GM19193 (cell line): ENCODE data around the gene AGBL1.

Source experiments
- POLR2A ChIP-seq: IDR thresholded peaks from 4 replicates; pipeline ENCODE4 v1.6.1; 2011; ENCODE audit not compliant: insufficient read depth, insufficient read length; ENCODE audit errors: extremely low read depth

The AGBL1 gene

DNA sequence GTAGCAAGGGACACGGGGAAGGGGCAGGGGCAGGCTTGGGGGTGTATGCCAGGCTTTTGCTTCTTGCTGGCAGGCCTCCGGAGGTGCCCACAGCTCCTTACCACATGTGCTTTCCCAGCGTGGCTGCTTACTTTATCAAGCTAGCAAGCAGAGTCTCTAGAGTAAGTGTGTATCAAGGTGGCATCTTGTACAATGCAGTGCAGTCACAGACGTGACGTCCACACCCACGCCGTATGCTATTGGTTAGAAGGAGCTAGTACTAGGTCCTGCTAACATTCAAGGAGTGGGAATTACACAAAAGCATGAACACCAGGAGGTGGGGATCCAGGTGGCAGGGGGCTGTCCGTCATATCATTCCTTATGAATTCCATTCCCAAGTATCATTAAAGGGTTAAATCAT is 15.3 kb upstream of the AGBL1 start:
- no peak for TF ChIP-seq POLR2A

DNA sequence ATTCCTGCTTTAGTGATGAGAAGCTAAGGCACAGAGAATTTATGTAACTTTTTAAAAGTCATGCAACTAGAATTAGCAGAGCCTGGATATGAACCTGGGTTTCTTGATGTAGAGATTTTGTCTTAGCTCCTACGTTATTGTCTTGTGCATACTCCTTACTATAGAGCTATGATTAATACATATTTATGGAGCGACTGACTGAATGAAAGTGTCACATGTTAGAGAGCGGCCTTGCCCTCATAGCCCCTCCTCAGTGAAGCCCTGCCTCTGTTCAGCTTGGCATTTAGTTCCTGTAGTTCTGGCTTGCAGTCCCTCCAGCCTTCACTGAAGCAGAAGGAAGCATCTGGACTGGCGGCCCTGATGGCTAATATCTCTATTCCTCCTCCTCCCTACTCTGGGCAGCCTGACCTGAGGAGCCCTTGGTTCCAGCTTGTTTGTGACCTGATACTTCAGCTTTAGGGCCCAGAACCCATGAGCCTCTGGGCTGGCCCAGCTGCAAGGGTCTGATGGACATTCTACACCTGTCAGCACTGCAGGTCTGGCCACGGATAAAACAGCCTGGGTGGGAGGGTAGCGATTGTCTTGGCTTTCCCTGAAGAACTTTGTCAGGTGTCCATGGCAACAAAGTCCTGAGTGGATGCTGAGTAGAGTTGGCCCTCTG is 13.4 kb upstream of the AGBL1 start:
- no peak for TF ChIP-seq POLR2A

DNA sequence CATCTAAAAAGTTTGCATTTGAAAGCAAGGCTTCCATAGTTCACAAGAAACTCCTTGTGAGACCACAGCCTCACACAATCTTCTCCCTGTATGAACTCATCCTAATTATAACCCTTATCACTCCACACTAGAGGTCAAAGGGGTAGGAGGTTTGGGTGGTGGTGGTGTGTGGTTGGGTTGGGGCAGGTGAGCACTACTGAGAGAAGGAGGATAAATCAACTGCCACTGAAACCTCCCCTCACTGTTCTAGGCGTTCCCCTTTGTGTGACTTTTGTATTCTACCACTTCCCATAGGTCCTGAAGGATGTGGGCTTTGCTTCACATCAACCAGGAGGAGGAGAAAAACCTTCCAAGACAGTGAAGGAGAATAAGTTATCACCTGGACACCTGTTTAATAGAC is 6.4 kb upstream of the AGBL1 start:
- no peak for TF ChIP-seq POLR2A

DNA sequence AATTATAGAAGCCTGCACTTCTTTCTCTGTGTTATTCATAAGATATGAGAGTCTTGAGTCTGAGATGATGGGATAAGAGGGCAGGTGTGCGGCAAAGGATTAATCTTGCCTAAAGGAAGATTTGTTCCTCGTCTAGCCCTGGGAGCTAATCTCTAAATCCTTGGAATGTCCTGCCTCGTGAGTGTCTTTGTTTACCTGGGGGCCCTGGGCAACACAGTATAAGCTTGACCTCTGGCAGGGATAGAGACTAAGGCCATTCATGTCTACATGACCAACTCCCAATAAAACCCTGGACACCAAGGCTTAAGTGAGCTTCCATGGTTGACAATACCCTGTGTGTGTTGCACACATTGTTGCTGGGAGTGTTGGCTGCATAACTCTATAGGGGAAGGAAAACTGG is 3.2 kb upstream of the AGBL1 start:
- no peak for TF ChIP-seq POLR2A

DNA sequence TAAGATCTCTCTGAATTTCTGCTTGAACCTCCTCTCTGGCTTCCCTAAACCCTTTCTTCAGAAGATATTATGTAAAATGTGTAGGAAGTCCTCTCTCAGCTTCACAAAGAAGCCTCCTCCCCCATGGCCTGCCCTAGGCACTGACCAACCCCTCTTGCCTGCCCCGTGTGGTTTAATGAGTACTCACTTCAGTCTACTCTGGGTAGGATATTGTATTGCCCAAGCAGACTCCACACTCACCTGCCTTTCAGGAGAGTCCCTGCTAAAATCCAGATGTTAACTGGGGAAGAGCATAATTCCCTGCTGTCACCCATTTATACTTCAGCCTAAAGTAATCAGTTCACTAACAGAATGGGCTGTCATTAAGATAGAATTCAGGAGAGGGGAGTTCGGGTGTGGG is 2.6 kb upstream of the AGBL1 start:
- no peak for TF ChIP-seq POLR2A

DNA sequence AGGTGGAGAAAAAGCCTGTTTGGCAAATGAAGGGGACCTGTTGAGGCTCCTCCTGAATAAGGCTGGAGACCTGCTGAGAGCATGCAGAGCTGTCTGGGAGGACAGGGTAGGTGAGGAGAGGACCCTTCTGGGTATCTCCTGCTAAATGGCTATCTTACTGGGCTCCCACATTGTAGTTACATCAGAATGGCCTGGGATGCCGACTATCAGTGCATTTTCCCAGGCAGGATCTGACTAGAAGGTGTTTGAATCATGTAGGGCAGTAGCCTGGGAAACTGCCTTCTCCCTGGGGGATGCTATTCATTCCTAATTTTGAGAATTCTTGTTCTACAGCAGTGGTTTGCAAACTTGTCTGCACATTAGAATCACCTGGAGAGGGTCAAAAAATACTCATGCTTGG is 631 bp downstream of the AGBL1 start:
- no peak for TF ChIP-seq POLR2A

DNA sequence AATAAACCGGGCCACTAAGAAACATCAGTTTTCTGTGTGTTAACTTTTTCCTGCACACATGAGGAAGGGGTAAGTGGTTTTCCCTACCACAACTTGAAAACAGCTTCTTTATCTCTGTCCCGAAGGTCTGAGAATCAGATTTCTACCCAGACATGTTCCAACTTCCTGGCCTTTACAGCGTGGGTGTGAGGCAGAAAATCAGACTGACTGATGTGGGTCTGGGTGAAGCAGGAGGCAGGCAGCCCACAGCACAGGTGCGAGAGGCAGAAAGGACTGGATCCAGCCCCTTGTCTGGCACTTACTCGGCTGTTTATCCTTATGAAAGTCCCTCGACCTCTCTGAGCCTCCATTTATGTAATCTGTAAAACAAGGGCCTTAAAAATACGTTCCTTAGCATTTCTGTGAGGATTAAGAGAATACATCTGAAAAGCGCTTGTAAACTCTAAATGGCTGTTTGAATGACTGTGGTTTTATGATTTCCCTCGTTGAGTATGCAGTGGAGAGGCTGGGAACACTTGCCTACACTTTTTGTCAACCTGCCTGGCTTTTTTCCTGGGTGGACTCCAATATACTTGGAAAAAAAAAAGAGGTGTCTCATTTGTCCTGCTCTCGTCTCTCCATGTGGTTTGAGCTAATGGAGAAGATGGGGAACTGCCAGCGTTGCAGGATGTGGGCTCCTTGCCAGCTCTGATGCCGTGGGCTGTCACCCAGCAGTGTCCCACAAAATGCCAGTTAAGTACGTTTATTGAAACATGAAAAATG is 3.1 kb downstream of the AGBL1 start:
- no peak for TF ChIP-seq POLR2A

DNA sequence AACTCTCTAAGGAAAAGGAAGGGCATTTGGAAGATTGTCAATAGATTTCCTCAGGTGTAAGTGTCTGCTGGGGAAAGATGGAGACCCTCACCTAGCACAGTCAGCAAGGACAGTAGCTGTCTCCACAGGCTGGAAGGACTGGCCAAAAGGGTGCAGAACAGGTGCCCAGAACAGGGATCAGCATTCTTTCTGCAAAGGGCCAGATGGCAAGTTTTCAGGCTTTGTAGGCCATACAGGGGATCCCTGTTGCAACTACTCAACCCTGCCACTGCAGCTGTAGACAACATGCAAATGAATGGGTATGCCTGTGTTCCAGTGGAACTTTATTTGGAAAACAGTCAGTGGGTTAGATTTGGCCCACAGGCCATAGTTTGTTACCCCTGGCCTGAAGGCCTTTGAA is 8.1 kb downstream of the AGBL1 start:
- TF ChIP-seq POLR2A = no peak

DNA sequence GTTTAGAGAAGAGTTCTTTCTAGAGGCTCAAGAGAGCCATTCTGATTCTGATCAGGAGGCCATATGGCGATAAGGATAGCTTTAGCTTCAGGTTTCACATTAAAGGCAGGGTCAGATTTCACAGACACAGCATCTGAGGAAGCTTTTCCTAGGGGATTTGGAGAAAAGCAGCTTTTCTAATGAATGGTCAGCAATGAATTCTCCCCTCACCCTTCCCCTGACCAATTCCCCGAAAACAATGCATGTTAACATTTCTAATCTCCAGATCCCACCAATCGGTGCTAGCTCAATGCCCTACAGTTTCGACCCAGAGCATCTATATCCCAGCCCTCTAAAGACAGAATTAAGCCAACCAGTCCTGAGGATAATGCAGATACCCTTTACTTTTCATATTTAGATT is 9.8 kb downstream of the AGBL1 start:
- no peak for TF ChIP-seq POLR2A

DNA sequence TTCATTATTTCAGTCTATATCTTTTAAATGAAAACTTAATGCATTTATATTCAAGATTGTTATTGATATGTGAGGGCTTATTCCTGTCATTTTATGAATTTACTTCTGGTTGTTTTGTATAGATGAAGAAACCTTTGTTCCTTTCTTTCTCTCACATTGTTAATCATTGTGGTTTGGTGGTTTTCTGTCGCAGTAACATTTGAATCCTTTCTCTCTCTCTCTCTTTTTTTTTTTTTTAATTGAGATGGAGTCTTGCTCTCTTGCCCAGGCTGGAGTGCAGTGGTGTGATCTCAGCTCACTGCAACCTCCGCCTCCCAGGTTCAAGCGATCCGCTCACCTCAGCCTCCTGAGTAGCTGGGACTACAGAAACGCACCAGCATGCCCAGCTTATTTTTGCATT is 22.1 kb downstream of the AGBL1 start:
- TF ChIP-seq POLR2A = no peak

DNA sequence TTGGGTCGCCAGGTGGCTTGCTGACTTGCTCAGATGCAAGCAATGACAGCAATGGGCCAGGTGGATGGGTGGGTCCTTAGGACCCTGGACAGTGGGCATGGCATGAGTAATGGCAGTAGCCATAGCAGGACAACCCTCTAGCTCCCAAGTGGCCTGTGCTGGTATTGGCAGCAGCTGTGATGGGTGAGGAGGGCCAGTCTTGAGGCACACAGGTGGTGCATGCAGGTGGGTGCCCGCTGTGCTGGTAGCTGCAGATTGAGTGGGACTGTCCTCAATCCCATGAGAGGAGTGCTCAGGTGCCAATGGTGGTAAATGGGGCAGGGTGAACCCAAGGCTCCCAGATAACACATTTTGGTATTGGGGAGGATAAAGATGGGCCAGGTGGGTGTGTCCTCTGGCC is 24.2 kb downstream of the AGBL1 start:
- no peak for TF ChIP-seq POLR2A

DNA sequence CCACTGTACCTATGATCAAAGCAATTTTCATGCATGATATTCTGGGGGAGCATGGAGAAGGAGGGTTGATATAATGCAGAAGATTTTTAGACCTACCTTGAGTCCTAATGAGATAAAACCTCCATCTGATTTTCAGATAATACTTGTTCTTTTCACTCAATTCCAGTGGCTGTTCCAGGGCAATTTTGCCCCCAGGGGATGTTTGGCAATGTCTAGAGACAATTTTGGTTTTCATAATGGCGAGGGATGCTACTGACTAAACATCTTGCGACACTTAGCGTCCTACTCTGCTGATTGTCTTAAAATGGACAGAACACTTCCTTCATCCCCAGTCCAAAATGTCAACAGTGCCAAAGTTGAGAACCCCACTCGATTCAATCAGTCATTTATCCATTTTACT is 26.6 kb downstream of the AGBL1 start:
- no peak for TF ChIP-seq POLR2A

DNA sequence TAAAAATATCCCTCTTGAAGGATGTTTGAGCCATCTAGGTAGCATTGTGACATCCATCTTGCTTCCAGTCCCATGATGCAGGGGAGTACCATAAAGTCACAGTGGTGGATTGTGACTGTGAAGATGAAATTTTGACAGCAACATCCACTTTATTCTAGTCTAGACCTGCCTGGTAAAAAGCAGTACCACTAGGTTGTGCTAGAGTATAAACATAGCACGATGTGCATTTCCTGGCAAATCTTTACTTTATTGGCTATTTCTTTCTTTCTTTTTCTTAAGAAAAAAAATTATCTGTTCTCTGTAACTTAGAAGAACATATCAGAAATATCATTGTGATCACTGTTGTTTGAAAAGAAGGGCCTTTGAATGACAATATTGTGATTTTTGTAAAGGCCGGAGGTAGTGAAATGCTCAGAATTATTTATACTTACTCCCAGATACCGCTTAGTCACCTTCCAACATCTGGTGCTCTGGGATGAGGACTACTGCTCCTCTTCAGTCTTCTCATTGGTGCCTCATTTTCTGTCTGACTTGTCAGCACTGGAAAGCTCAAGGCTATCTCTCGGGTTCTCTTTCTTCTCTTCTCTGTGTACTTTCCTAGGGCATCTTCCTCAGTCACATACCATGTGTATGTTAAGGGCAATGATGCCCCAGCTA is 35.6 kb downstream of the AGBL1 start:
- TF ChIP-seq POLR2A = no peak

DNA sequence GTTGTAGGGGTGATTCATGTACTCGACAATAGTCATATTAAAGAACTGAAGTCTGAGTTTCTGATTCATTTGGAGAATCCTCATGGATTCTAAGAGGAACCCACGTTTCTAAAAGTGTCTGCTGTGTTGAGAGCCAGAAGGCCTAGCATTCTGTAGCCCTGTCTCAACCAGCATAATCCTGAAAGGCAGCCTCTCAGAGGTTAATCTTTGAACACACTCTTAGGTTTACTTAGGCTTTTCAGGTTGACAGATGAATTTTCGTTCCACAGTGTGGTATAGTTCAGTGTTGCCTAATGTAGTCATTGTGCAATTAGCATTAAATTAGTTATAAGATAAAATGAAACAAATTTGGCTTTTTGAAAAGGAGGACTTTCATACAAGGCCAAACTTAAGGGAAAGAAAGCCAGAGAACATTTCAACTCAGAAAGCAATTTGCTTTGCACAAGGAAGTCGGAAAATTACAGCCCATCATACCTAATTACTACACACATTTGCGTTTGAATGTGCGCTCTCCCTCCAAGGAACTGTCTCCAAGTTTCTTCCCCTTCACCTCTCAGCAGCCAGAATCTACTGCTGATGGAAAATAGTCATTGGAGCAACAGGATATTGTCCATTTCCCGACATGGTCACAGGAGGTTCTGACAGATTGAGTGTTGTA is 42.0 kb downstream of the AGBL1 start:
- no peak for TF ChIP-seq POLR2A

DNA sequence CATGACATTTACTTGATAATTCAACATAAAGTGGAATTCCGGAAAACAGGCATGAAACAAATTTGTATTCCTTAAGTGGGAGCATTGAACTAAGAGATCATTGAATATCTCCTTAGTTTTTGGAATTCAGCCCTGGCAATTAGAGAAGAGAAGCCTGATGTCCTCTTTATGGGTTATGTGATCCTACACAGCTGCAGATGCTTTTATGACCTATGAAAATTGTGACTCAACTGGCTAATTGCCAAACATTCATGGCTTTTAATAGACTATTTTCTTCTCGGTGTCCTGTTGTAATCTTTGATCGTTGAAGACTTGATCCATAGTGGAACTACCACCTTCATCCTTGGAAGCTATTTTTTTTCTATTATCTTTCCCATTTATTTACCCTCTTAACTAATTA is 46.1 kb downstream of the AGBL1 start:
- no peak for TF ChIP-seq POLR2A
